GM23338 (cell line): ENCODE measurements around the gene SPSB4. TPM values are rescaled to one million over a fixed set of nuclear protein-coding genes. Genes with fewer than 3 reads are reported as not detected.

Source experiments
- CREB1 ChIP-seq: fragments of 250-450 bp; sonication (Bioruptor Pico); IDR thresholded peaks from 2 replicates; pipeline ENCODE4 v1.5.0; 2020; ENCODE audit warnings: low read depth, mild to moderate bottlenecking, moderate library complexity
- EZH2 ChIP-seq: fragments of 200-600 bp; sonication (generic); IDR thresholded peaks from one replicate; pipeline ENCODE4 v1.8.0; 2017; ENCODE audit warnings: antibody characterized with exemption, mild to moderate bottlenecking, low read depth; ENCODE audit not compliant: unreplicated experiment
- JUNB ChIP-seq: IDR thresholded peaks from one replicate; pipeline ENCODE4 v1.6.1; 2016; ENCODE audit warnings: antibody characterized with exemption; ENCODE audit not compliant: unreplicated experiment
- POLR2AphosphoS5 ChIP-seq: IDR thresholded peaks from 2 replicates; pipeline ENCODE4 v1.6.1; 2016; ENCODE audit warnings: antibody characterized with exemption, low read depth
- STAT1 ChIP-seq: IDR thresholded peaks from one replicate; pipeline ENCODE4 v1.6.1; 2016; ENCODE audit warnings: antibody characterized with exemption; ENCODE audit not compliant: unreplicated experiment
- ZNF114 ChIP-seq: fragments of 250-450 bp; sonication (Bioruptor Pico); IDR thresholded peaks from 2 replicates; pipeline ENCODE4 v1.5.0; 2020; ENCODE audit warnings: mild to moderate bottlenecking, moderate library complexity
- polyA plus RNA-seq: library from polyadenylated mRNA; unstranded; fragments of >200 nt; fragmentation: Nextera tagmentation; extraction: Ambion mirVana; gene quantifications from 2 replicates; pipeline ENCODE4 v1.2.1, GENCODE V29; 2016
- total RNA-seq: library from RNA; depleted of rRNA; stranded (reverse); fragments of >200 nt; shearing (Covaris generic); gene quantifications from 2 replicates; pipeline ENCODE4 v1.2.3, GENCODE V29; 2014
- TF ChIP-seq, protein P1 (sequence below): fragments of 250-450 bp; sonication (Bioruptor Pico); IDR thresholded peaks from 2 replicates; pipeline ENCODE4 v1.5.0; 2020; ENCODE audit warnings: mild to moderate bottlenecking, moderate library complexity
- TF ChIP-seq, protein P2 (sequence below): IDR thresholded peaks from 2 replicates; pipeline ENCODE4 v1.6.1; 2016; ENCODE audit warnings: antibody characterized with exemption

Gene SPSB4
- total and polyA plus RNA-seq, 2 experiments from 2014 or later = 6.7 to 25.9 TPM

DNA sequence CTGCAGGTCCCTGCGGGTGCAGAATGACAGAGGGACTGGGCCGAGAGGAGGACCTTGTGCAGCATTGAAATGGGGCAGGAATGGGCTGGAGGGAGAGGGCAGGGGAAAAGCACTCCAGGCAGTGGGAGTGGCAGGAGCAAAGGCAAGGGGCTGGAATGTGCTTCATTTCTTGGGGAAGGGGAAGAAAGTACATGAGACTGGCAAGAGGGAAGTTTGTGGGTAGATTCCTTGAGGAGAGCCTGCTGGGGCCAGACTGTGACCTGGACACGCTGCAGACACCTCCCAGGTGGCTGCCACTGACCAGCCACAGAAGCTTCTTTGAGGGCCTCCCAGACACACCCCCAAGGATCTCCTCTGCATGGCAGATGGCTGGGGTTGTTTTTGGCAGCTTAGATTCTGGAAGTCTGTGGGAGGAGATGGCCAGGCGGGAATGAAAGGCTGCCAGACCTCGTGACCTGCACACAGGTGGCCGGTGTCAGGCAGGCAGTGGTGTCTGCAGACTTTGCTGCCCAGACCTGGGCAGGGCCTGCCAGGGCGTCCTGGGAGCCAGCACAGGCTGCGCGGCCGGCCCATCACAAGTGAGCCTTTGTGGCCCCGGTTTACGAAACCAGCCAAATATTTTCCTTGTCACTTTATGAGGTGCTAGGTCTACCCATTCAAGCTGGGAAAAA lies 53.1 kb downstream of the SPSB4 start (continued):
- TF ChIP-seq, protein P1, sequence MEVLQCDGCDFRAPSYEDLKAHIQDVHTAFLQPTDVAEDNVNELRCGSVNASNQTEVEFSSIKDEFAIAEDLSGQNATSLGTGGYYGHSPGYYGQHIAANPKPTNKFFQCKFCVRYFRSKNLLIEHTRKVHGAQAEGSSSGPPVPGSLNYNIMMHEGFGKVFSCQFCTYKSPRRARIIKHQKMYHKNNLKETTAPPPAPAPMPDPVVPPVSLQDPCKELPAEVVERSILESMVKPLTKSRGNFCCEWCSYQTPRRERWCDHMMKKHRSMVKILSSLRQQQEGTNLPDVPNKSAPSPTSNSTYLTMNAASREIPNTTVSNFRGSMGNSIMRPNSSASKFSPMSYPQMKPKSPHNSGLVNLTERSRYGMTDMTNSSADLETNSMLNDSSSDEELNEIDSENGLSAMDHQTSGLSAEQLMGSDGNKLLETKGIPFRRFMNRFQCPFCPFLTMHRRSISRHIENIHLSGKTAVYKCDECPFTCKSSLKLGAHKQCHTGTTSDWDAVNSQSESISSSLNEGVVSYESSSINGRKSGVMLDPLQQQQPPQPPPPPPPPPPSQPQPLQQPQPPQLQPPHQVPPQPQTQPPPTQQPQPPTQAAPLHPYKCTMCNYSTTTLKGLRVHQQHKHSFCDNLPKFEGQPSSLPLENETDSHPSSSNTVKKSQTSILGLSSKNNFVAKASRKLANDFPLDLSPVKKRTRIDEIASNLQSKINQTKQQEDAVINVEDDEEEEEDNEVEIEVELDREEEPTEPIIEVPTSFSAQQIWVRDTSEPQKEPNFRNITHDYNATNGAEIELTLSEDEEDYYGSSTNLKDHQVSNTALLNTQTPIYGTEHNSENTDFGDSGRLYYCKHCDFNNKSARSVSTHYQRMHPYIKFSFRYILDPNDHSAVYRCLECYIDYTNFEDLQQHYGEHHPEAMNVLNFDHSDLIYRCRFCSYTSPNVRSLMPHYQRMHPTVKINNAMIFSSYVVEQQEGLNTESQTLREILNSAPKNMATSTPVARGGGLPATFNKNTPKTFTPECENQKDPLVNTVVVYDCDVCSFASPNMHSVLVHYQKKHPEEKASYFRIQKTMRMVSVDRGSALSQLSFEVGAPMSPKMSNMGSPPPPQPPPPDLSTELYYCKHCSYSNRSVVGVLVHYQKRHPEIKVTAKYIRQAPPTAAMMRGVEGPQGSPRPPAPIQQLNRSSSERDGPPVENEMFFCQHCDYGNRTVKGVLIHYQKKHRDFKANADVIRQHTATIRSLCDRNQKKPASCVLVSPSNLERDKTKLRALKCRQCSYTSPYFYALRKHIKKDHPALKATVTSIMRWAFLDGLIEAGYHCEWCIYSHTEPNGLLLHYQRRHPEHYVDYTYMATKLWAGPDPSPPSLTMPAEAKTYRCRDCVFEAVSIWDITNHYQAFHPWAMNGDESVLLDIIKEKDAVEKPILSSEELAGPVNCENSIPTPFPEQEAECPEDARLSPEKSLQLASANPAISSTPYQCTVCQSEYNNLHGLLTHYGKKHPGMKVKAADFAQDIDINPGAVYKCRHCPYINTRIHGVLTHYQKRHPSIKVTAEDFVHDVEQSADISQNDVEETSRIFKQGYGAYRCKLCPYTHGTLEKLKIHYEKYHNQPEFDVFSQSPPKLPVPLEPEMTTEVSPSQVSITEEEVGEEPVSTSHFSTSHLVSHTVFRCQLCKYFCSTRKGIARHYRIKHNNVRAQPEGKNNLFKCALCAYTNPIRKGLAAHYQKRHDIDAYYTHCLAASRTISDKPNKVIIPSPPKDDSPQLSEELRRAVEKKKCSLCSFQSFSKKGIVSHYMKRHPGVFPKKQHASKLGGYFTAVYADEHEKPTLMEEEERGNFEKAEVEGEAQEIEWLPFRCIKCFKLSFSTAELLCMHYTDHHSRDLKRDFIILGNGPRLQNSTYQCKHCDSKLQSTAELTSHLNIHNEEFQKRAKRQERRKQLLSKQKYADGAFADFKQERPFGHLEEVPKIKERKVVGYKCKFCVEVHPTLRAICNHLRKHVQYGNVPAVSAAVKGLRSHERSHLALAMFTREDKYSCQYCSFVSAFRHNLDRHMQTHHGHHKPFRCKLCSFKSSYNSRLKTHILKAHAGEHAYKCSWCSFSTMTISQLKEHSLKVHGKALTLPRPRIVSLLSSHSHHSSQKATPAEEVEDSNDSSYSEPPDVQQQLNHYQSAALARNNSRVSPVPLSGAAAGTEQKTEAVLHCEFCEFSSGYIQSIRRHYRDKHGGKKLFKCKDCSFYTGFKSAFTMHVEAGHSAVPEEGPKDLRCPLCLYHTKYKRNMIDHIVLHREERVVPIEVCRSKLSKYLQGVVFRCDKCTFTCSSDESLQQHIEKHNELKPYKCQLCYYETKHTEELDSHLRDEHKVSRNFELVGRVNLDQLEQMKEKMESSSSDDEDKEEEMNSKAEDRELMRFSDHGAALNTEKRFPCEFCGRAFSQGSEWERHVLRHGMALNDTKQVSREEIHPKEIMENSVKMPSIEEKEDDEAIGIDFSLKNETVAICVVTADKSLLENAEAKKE = no peak
- TF ChIP-seq STAT1 (no peak), ZNF114 (CRISPR knock-in tag) (no peak), POLR2AphosphoS5 (no peak), EZH2 (no peak), CREB1 (no peak), JUNB (no peak)
- TF ChIP-seq, protein P2, sequence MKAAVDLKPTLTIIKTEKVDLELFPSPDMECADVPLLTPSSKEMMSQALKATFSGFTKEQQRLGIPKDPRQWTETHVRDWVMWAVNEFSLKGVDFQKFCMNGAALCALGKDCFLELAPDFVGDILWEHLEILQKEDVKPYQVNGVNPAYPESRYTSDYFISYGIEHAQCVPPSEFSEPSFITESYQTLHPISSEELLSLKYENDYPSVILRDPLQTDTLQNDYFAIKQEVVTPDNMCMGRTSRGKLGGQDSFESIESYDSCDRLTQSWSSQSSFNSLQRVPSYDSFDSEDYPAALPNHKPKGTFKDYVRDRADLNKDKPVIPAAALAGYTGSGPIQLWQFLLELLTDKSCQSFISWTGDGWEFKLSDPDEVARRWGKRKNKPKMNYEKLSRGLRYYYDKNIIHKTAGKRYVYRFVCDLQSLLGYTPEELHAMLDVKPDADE = no peak
